ENCODE data around the gene NAPSA.
"Not testable (repeated sequence)": the region's sequence is repeated elsewhere in the genome, so short reads cannot be mapped to it uniquely, and the experiment has no call there.

The NAPSA gene

DNA sequence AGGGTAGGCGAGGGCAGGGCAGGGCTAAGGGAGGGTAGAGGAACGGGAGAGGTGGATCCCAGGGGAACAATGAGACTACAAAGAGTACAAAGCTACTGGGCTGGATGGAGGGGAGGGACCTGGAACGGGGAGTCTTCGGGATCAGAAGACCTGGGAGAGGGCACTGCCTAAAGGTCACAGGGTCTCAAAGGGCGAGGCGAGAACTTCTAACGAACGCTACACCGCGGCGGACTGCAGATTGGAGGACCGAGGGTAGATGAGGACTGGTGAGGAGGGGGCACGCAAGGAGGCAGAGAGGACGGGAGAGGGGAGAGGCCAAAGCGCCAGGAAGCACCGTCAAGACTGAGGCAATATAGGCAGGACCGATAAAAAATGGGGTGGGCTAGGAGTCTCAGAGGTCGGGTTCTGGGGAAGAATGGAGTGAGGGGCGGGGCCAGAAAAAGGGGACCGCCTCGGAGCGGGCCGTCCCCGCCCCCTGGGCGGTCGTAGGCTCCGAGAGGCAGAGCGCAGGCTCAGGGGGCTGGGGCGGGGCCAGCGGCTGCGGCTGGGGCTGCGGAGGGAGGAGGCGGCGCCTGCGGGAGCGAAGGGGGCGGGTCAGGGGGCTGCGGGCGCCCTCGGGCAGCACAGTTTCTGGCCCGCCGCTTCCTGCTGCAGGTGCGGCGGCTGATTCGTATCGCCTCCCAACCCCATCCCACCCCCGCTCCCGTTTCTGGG lies 34.9 kb downstream of the NAPSA start:
- peak; percentile 91 for DNase-seq (ENCODE audit: low spot score)

DNA sequence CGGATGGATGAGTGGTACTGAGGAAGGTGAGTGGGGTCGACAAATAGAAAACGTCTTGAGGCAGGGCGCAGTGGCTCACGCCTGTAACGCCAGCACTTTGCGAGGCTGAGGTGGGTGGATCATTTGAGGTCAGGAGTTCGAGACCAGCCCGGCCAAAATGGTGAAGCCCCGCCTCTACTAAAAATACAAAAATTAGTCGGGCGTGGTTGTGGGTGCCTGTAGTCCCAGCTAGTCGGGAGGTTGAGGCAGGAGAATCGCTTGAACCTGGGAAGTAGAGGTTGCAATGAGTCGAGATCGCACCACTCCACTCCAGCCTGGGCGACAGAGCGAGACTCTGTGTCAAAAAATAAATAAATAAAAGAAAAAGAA lies 35.5 kb downstream of the NAPSA start:
- not testable (repeated sequence) for DNase-seq (ENCODE audit: low spot score)

GRCh38 chr19:50329146-50329925 lies 36.1 kb downstream of the NAPSA start, which contains the start of gene KCNC3:
KCNC3 (minus strand) TSS chr19:50329377; CDS start chr19:50329082, 295 bp downstream.
- DNase-seq (ENCODE audit: low spot score), result peak; percentile 99

GRCh38 chr19:50328873-50329145 lies 36.6 kb downstream of the NAPSA start:
- DNase-seq (ENCODE audit: low spot score), result no peak

DNA sequence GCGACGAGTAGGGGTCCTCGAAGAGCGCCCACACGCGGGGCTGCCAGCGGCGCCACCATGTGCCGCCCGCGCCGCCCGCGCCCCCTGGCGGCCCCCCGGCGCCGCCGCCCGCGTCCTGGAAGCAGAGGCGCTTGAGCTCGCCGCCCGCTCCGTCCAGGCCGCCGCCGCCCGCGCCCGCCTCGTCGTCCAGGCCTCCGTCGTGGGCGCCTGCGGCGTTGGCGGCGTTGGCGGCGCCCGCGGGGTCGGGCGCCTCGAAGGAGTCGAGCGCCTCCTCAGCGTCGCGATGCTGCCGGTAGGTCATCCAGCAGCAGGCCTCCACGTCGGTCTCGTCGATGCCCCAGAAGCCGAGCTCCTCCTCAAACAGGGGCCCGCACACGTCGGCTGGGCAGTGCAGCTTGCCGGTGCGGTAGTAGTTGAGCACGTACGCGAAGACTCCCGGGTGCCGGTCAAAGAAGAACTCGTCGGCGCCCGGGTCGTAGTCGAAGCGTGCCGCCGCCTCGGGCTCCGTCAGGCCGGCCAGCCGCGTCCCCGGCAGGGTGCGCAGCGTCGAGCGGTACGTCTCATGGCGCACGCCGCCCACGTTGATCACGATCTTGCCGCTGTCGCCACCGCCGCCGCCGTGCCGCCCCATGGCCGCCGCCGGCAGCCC lies 37.1 kb downstream of the NAPSA start:
- DNase-seq (ENCODE audit: low spot score), result no peak

DNA sequence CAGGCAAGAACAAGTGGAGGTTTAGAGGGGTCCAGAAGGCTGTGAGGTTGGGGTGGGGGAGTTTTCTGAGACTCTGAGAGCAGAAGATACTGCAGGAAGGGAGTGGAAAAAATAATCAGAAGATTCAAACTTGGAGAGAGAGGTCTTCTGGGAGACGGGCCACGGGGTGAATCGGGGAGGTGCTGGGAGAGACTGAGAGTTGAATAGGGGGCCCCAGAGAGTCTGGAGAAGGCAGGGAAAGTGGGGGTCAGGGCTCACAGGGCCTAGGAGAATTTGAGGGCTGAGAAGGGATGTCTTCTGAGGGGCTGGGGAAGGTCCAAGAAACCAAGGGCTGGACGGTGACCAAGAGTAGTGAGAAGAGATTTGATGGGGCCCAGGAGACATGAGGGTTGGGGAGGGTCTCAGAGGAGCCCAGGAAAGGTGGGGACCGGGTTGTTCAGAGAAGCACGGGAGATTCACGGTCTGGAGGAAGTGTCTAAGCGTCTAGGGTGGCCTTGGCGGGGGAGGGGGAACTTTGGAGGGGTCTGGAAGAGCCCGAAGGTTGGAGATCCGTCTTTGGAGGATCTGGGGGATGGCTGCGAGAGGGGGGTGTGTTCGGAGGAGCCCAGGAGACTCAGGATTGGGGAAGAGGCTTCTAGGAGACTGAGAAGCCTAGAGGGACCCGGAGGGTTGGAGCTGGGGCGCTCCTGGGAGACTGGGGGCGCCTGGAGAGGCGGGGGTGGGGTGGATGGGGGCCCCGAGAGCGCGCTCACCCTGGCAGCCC lies 37.8 kb downstream of the NAPSA start:
- no peak for DNase-seq (ENCODE audit: low spot score)

GRCh38 chr19:50327013-50327412 lies 38.4 kb downstream of the NAPSA start:
- no peak for DNase-seq (ENCODE audit: low spot score)

- DNase-seq (ENCODE audit: low spot score), result no peak
These were observed 39.3 kb downstream of the NAPSA start for GRCh38 chr19:50326101-50326664.

DNA sequence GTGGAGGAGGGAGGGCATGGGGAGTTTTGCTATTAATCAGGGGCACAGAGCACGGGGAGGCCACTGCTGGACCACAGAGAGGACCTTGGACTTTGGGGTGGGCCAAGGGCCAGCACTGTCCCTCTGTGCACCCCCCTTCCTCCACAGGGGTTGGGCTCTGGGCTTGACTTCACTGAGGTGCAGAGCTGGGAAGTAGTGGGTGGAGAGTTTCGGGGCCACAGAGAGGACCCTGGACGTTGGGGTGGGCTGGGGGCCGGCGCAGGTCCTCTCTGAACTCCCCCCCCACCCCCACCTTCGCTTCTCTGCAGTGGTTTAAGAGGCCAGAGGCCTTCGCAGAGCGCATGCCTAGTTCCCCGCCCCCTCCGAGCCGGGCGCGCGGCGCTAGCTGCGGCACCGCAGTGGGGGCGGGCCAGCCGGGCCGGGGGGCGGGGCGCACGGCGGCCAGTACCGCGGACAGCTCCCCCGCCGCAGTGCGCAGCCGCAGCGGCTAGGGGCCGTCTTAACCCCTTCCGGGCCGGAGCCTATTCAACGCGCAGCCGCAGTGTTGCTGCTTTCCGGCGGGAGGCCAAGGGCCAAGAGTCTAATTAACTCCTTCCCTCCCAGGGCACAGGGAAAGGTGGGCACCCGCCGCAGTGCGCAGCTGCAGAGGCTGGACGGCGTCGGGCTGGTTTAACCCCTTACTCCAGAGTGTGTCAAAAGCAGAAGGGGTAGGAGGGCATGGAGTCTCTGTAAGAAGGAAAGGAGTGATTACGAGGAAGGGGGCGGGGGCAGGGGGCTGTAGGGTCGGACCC lies 39.9 kb downstream of the NAPSA start:
- DNase-seq (ENCODE audit: low spot score), result peak; percentile 68

- DNase-seq (ENCODE audit: low spot score), result no peak
These were observed 41.1 kb downstream of the NAPSA start for GRCh38 chr19:50324331-50324730.

GRCh38 chr19:50323782-50324133 lies 41.7 kb downstream of the NAPSA start:
- no peak for DNase-seq (ENCODE audit: low spot score)

GRCh38 chr19:50322931-50323781 lies 42.3 kb downstream of the NAPSA start:
- DNase-seq (ENCODE audit: low spot score), result no peak

- no peak for DNase-seq (ENCODE audit: low spot score)
These were observed 43.2 kb downstream of the NAPSA start for GRCh38 chr19:50322234-50322633.

- no peak for DNase-seq (ENCODE audit: low spot score)
These were observed 43.6 kb downstream of the NAPSA start for GRCh38 chr19:50321831-50322230.

- no peak for DNase-seq (ENCODE audit: low spot score)
These were observed 44.8 kb downstream of the NAPSA start for GRCh38 chr19:50320596-50320995.

- no peak for DNase-seq (ENCODE audit: low spot score)
These were observed 45.4 kb downstream of the NAPSA start for GRCh38 chr19:50320051-50320450.

GRCh38 chr19:50319156-50319555 lies 46.3 kb downstream of the NAPSA start:
- no peak for DNase-seq (ENCODE audit: low spot score)

DNA sequence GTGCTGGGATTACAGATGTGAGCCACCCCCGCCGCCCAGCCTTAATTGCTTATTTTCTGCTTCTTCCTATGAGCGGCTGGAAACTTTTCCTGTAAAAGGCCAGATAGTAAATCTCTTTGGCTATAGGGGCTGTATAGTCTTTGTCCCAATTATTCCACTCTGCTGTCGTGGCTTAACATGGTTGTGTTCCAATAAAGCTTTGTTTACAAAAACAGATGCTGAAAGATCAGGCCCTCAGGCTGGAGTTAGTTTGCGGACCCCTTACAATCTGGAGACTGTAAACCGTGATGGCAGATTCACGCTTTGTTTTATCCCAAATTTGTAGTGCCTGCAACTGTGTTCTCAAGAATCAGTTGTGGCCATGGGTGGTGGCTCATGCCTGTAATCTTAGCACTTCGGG lies 47.0 kb downstream of the NAPSA start:
- no peak for DNase-seq (ENCODE audit: low spot score)

- no peak for DNase-seq (ENCODE audit: low spot score)
These were observed 48.3 kb downstream of the NAPSA start for GRCh38 chr19:50317115-50317514.

GRCh38 chr19:50315773-50316448 lies 49.5 kb downstream of the NAPSA start:
- no peak for DNase-seq (ENCODE audit: low spot score)
